Measurements from ENCODE around the gene SGPP1. TPM values are rescaled to one million over a fixed set of nuclear protein-coding genes. Genes with fewer than 3 reads are reported as not detected.

The SGPP1 gene
- total RNA-seq, 1 experiment from 2014 or later: 17.7 TPM

- H3K27me3 ChIP-seq (ENCODE audit: insufficient read depth, low read length): no peaks in the 10 kb centered on the region
- H3K79me2 ChIP-seq (ENCODE audit: insufficient read depth, low read length): peaks cover 31% of the 10 kb centered on the region
- no peak overlapping the region for H2AFZ ChIP-seq (ENCODE audit: low read depth, low read length, poor library complexity, severe bottlenecking)
- ChIA-PET CTCF (no interaction called here), RAD21 (ENCODE audit: low non-redundant PET in 1 of 2, low total read pairs in 2 of 2, uncharacterized antibody in 2 of 2, unreplicated experiment in 2 of 2) (no interaction called here), POLR2A (no interaction called here)
- no peak overlapping the region for H3K9ac ChIP-seq (ENCODE audit: low read length)
- intact Hi-C loops (cut with micrococcal nuclease): no loop called here
- TF ChIP-seq ZNF274 (IDR thresholded peaks at IDR 0.05; ENCODE audit: low read depth, low read length) (no peak), POLR2AphosphoS5 (IDR thresholded peaks at IDR 0.05; ENCODE audit: low read depth, low read length) (no peak), MAX (IDR thresholded peaks at IDR 0.05) (no peak), SRF (IDR thresholded peaks at IDR 0.05; ENCODE audit: low read depth) (no peak), POLR2A (IDR thresholded peaks at IDR 0.05; ENCODE audit: borderline replicate concordance, extremely low read depth, insufficient read depth, insufficient read length) (no peak), ELF1 (IDR thresholded peaks at IDR 0.05; ENCODE audit: borderline replicate concordance, low read depth) (no peak), SP1 (IDR thresholded peaks at IDR 0.05; ENCODE audit: low read depth) (no peak), EZH2phosphoT487 (IDR thresholded peaks at IDR 0.05; ENCODE audit: borderline replicate concordance) (no peak), ZFX (IDR thresholded peaks at IDR 0.05) (no peak), CTCF (IDR thresholded peaks at IDR 0.05 in 2 of 3, conservative IDR thresholded peaks at IDR 0.05 in 1 of 3; ENCODE audit: borderline replicate concordance in 1 of 3, insufficient read depth in 1 of 3, low read depth in 2 of 3, low read length in 2 of 3) (no peak), REST (IDR thresholded peaks at IDR 0.05; ENCODE audit: low read depth) (no peak), JUND (IDR thresholded peaks at IDR 0.05) (no peak), EZH2 (IDR thresholded peaks at IDR 0.05) (no peak), YY1 (IDR thresholded peaks at IDR 0.05; ENCODE audit: extremely low read depth, insufficient replicate concordance, low read depth, low read length) (no peak), RAD21 (IDR thresholded peaks at IDR 0.05; ENCODE audit: low read depth) (no peak), EGR1 (IDR thresholded peaks at IDR 0.05; ENCODE audit: low read depth) (no peak), ZBTB33 (IDR thresholded peaks at IDR 0.05; ENCODE audit: extremely low read depth, insufficient replicate concordance, low read length) (no peak), TCF7L2 (IDR thresholded peaks at IDR 0.05; ENCODE audit: borderline replicate concordance, extremely low read depth, insufficient read depth, insufficient read length) (no peak), ATF3 (IDR thresholded peaks at IDR 0.05) (no peak), CBX3 (IDR thresholded peaks at IDR 0.05; ENCODE audit: low read depth) (no peak)
- no peak for ATAC-seq
- no TSS peak for BruUV-seq (replicated peaks)
- H3K36me3 ChIP-seq (ENCODE audit: control insufficient read depth in 1 of 2, insufficient read depth in 2 of 2, low read length in 2 of 2): no peaks in the 10 kb centered on the region
- H3K4me1 ChIP-seq (ENCODE audit: control insufficient read depth in 1 of 2, insufficient read depth in 2 of 2, low read length in 2 of 2): no peaks in the 10 kb centered on the region
- no peaks in the 10 kb centered on the region for H3K9me2 ChIP-seq (ENCODE audit: insufficient read depth)
- no peaks in the 10 kb centered on the region for H3K9me3 ChIP-seq (ENCODE audit: control insufficient read depth in 1 of 2, insufficient read depth in 1 of 2, low read depth in 1 of 2, low read length in 2 of 2)
- H3K4me3 ChIP-seq (replicated peaks in 1 of 2; ENCODE audit: low read depth in 1 of 2, low read length in 2 of 2): no peak overlapping the region
- H3K27ac ChIP-seq (ENCODE audit: low read depth, low read length): no peak overlapping the region
- no peak overlapping the region for H3K4me2 ChIP-seq (ENCODE audit: low read length)
- H4K20me1 ChIP-seq (ENCODE audit: insufficient read depth): peaks cover 5% of the 10 kb centered on the region; the same call in 1 of the 2 replicates
- DNase-seq (ENCODE audit: low read depth, low spot score): no peak
Measured at GRCh38 chr14:63701606-63702299, 26.1 kb downstream of the SGPP1 start.

Data from HCT116 (cell line).